Cardiac septum (tissue), 1 donor: ENCODE data around the gene KRR1. TPM values are rescaled to one million over a fixed set of nuclear protein-coding genes. Genes with fewer than 3 reads are reported as not detected.
"Not testable (repeated sequence)": the region's sequence is repeated elsewhere in the genome, so short reads cannot be mapped to it uniquely, and the experiment has no call there.

Experiments used
- DNase-seq: peaks from one replicate; pipeline ENCODE4 v3.0.0-alpha.2; 2020; ENCODE audit warnings: low spot score
- intact Hi-C: fragments of 100-400 bp; cut with DNase I; formaldehyde crosslinking; loops from one replicate; pipeline ENCODE4 v1.14.0; 2022
- total RNA-seq: library from RNA; stranded (reverse); fragmentation: NEBNext Ultra II Directional; extraction: Animal tissue kit (Norgen Biotek cat#: 25700); gene quantifications from one replicate; pipeline ENCODE4 v1.2.1, GENCODE V29; 2021
- donor health status: DM: no; HTN: no; CAD: no.

Gene KRR1
- total RNA-seq, 1 donor from 2014 or later, result 38.1 TPM

- no peak for DNase-seq
- intact Hi-C loops, result no loop called here
Observed at GRCh38 chr12:75444429-75445136, 66.8 kb downstream of the KRR1 start.

GRCh38 chr12:75443709-75444108 is 67.7 kb downstream of the KRR1 start:
- intact Hi-C loops, result no loop called here
- DNase-seq, result no peak

GRCh38 chr12:75442454-75442853 is 69.0 kb downstream of the KRR1 start:
- DNase-seq, intact Hi-C loops: not testable (repeated sequence)

- DNase-seq, intact Hi-C loops: not testable (repeated sequence)
Observed at GRCh38 chr12:75441687-75442449, 69.5 kb downstream of the KRR1 start.

Other genes with a start within 250 kb of the KRR1 start
- gene CAPS2, start 181.3 kb downstream of the KRR1 start, total RNA-seq, result 13.6 TPM
- gene GLIPR1L1, start 176.9 kb downstream of the KRR1 start, total RNA-seq, result not detected
- 2.7 TPM for gene GLIPR1L2, start 120.5 kb downstream of the KRR1 start, total RNA-seq
- gene GLIPR1, start 30.9 kb downstream of the KRR1 start, total RNA-seq, result 7.8 TPM